ENCODE results near the gene RAB40C.

The RAB40C gene

DNA sequence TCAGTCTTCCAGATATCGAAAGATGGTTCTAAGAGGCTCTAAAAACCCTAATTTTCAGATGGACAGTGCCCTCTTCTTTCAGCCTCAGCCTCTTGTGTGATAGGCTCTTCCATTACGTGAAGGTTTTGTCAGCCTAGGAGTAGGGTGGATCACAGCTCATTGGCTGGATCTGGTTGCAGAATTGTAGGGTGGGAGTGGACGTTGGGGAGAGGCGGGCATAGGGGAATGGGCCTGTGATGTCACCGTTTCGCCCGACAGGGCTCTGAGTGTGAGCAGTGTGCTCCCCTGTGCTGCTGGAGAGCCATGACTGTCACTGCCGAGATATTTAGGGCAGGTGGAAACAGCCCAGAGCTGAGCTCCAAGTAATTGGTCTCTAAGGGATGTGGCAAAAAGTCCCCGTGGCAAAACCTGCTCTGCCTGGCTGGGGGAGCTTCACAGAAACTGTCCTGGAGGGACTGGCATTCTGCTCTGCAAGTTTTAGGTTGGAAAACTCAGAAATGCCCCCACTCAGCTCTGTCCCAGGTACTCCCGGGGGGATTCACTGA is 34.7 kb downstream of the RAB40C start:
- Histone ChIP-seq H3K9me3 (ENCODE audit: severe bottlenecking) (no peaks in the 10 kb centered on the region), H3K4me1 (ENCODE audit: insufficient read depth, poor library complexity, severe bottlenecking) (peaks cover 24% of the 10 kb centered on the region), H3K27me3 (ENCODE audit: insufficient read depth, poor library complexity, severe bottlenecking) (no peaks in the 10 kb centered on the region), H3K36me3 (ENCODE audit: low read depth) (peaks cover 10% of the 10 kb centered on the region), H3K27ac (ENCODE audit: poor library complexity, severe bottlenecking) (no peak overlapping the region), H3K4me3 (ENCODE audit: severe bottlenecking) (no peak overlapping the region)
- DNase-seq (ENCODE audit: low spot score) (no peak), ATAC-seq (ENCODE audit: low read depth) (no peak)
- TF ChIP-seq, protein P1, sequence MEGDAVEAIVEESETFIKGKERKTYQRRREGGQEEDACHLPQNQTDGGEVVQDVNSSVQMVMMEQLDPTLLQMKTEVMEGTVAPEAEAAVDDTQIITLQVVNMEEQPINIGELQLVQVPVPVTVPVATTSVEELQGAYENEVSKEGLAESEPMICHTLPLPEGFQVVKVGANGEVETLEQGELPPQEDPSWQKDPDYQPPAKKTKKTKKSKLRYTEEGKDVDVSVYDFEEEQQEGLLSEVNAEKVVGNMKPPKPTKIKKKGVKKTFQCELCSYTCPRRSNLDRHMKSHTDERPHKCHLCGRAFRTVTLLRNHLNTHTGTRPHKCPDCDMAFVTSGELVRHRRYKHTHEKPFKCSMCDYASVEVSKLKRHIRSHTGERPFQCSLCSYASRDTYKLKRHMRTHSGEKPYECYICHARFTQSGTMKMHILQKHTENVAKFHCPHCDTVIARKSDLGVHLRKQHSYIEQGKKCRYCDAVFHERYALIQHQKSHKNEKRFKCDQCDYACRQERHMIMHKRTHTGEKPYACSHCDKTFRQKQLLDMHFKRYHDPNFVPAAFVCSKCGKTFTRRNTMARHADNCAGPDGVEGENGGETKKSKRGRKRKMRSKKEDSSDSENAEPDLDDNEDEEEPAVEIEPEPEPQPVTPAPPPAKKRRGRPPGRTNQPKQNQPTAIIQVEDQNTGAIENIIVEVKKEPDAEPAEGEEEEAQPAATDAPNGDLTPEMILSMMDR (IDR thresholded peaks at IDR 0.05; ENCODE audit: poor library complexity, severe bottlenecking): no peak

- Histone ChIP-seq H3K27me3 (ENCODE audit: insufficient read depth, poor library complexity, severe bottlenecking) (no peaks in the 10 kb centered on the region), H3K4me1 (ENCODE audit: insufficient read depth, poor library complexity, severe bottlenecking) (peaks cover 24% of the 10 kb centered on the region)
- ATAC-seq (ENCODE audit: low read depth): no peak
Measured at GRCh38 chr16:625117-625976, 35.5 kb downstream of the RAB40C start.

DNA sequence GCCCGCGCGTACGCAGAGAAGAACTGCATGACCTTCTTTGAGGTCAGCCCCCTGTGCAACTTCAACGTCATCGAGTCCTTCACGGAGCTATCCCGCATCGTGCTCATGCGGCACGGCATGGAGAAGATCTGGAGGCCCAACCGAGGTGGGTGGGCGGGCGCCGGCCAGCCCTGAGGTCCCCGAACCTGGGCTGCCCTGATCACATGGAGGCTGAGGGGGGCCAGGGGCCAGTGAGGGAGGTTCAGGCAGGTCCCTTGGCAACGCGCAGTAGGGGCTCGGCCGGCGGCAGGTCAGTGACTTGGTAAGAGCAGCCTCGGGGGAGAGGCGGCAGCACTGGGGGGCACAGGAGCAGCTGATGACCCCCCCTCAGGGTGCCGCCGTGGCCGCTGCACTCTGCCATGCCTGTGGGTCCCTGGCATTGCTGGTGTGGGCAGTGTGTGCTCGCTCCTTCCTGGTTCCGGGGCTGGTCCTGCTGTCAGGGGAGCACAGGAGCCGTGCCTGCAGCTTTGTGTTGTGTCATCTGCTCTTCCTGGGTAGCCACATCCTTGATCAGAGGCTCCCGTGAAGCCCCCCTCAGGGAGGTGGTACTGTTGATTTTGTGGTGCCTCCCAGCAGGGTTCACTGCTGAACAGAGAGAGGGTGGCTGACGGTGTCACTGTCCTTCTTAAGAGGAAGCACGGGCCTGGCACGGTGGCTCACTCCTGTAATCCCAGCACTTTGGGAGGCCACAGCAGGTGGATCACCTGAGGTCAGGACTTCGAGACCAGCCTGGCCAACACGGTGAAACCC is 36.3 kb downstream of the RAB40C start:
- Histone ChIP-seq H3K36me3 (ENCODE audit: low read depth) (peaks cover 10% of the 10 kb centered on the region), H3K27me3 (ENCODE audit: insufficient read depth, poor library complexity, severe bottlenecking) (no peaks in the 10 kb centered on the region), H3K9me3 (ENCODE audit: severe bottlenecking) (no peaks in the 10 kb centered on the region), H3K27ac (ENCODE audit: poor library complexity, severe bottlenecking) (peak overlapping the region; percentile 23), H3K4me1 (ENCODE audit: insufficient read depth, poor library complexity, severe bottlenecking) (peaks cover 27% of the 10 kb centered on the region), H3K4me3 (ENCODE audit: severe bottlenecking) (no peak overlapping the region)
- TF ChIP-seq, protein P1 (IDR thresholded peaks at IDR 0.05; ENCODE audit: poor library complexity, severe bottlenecking): no peak
- ATAC-seq (ENCODE audit: low read depth) (no peak), DNase-seq (ENCODE audit: low spot score) (peak; percentile 47)

More at GRCh38 chr16:625117-625976, 35.5 kb downstream of the RAB40C start:
- peaks cover 10% of the 10 kb centered on the region for H3K36me3 ChIP-seq (ENCODE audit: low read depth)
- no peaks in the 10 kb centered on the region for H3K9me3 ChIP-seq (ENCODE audit: severe bottlenecking)
- DNase-seq (ENCODE audit: low spot score): peak; percentile 65
- H3K4me3 ChIP-seq (ENCODE audit: severe bottlenecking): no peak overlapping the region
- H3K27ac ChIP-seq (ENCODE audit: poor library complexity, severe bottlenecking): no peak overlapping the region
- TF ChIP-seq, protein P1 (IDR thresholded peaks at IDR 0.05; ENCODE audit: poor library complexity, severe bottlenecking): no peak

GRCh38 chr16:626787-627453 is 37.1 kb downstream of the RAB40C start:
- Histone ChIP-seq H3K4me1 (ENCODE audit: insufficient read depth, poor library complexity, severe bottlenecking) (peaks cover 21% of the 10 kb centered on the region), H3K27me3 (ENCODE audit: insufficient read depth, poor library complexity, severe bottlenecking) (no peaks in the 10 kb centered on the region), H3K9me3 (ENCODE audit: severe bottlenecking) (no peaks in the 10 kb centered on the region), H3K4me3 (ENCODE audit: severe bottlenecking) (no peak overlapping the region), H3K36me3 (ENCODE audit: low read depth) (peaks cover 10% of the 10 kb centered on the region), H3K27ac (ENCODE audit: poor library complexity, severe bottlenecking) (peak overlapping the region; percentile 23)
- TF ChIP-seq, protein P1 (IDR thresholded peaks at IDR 0.05; ENCODE audit: poor library complexity, severe bottlenecking): no peak
- ATAC-seq (ENCODE audit: low read depth) (peak; percentile 80), DNase-seq (ENCODE audit: low spot score) (peak; percentile 91)

Data from RWPE2 (cell line).